SH-SY5Y (cell line): ENCODE measurements around the gene TPRN.

ENCODE experiments used
- GATA2 ChIP-seq: IDR thresholded peaks from 2 replicates; pipeline ENCODE4 v1.6.1; 2011; ENCODE audit warnings: mild to moderate bottlenecking, low read depth, low read length
- GATA3 ChIP-seq: IDR thresholded peaks from 2 replicates; pipeline ENCODE4 v1.6.1; 2011; ENCODE audit warnings: low read depth, mild to moderate bottlenecking, low read length, moderate library complexity

DNA sequence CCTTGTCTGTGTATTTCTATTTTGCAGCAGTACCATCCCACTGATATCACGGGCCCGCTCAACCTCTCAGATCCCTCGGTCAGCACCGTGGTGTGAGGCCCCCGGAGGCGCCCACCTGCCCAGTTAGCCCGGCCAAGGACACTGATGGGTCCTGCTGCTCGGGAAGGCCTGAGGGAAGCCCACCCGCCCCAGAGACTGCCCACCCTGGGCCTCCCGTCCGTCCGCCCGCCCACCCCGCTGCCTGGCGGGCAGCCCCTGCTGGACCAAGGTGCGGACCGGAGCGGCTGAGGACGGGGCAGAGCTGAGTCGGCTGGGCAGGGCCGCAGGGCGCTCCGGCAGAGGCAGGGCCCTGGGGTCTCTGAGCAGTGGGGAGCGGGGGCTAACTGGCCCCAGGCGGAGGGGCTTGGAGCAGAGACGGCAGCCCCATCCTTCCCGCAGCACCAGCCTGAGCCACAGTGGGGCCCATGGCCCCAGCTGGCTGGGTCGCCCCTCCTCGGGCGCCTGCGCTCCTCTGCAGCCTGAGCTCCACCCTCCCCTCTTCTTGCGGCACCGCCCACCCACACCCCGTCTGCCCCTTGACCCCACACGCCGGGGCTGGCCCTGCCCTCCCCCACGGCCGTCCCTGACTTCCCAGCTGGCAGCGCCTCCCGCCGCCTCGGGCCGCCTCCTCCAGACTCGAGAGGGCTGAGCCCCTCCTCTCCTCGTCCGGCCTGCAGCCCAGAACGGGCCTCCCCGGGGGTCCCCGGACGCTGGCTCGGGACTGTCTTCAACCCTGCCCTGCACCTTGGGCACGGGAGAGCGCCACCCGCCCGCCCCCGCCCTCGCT, 32.6 kb downstream of the TPRN start:
- no peak for TF ChIP-seq GATA2
- TF ChIP-seq GATA3 = no peak
